ENCODE measurements around the gene TMEM151B. TPM values are rescaled to one million over a fixed set of nuclear protein-coding genes. Genes with fewer than 3 reads are reported as not detected.

Gene TMEM151B
- total and polyA plus RNA-seq, 2 of the 13 experiments (the other 11 are each of a cell fraction or from before 2014, with no cell fraction given), result not detected

DNA sequence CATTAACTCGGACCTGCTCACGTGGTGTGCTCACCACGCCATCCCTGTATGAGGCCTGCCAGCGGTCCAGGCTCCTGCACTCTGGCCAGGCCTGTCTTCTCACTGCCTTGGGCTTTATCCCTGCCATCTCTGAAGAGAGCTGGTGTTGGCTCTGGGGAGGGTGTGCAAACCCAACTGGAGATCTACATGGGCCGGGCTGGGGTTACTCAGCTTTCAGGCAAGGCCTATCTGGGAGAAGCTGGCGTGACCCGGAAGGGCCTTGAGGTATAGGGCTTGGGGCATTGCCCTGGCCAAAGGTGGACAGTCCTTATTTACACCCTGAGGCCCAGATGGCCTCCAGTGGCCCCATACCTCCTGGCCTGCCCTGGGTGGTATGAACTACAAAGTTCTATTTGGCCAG is 41.8 kb upstream of the TMEM151B start:
- no peak overlapping the region for H3K4me3 ChIP-seq (replicated peaks in 1 of 3; ENCODE audit: insufficient read depth in 1 of 3, low read depth in 2 of 3, low read length in 3 of 3)
- DNase-seq (ENCODE audit: low spot score) (no peak), FAIRE-seq (no peak), ATAC-seq (no peak; the same call in 2 of the 3 replicates)
- ChIA-PET POLR2A (interaction anchor here (1.5 kb wide), 1 partner anchor 19 kb away, joined by 5 read pairs; the partner anchor contains the start of gene HSP90AB1), CTCF (ENCODE audit: low intra/inter-chr PET ratio, low total read pairs) (no interaction called here)
- WGBS (ENCODE audit: low lambda C conversion rate), result 80% methylated on average over 7 of the region's 7 CpGs
- H3K9ac ChIP-seq (ENCODE audit: insufficient read depth, low read depth, low read length), result no peak overlapping the region
- no peak for TF ChIP-seq KDM1A (CRISPR knock-in tag; IDR thresholded peaks at IDR 0.05)
- no peak for TF ChIP-seq PRPF4 (IDR thresholded peaks at IDR 0.05; ENCODE audit: low read depth, low read length, poor library complexity, severe bottlenecking)
- TF ChIP-seq RFX1 (IDR thresholded peaks at IDR 0.05), result no peak
- peak; percentile 33 for TF ChIP-seq HNF4A (CRISPR knock-in tag; IDR thresholded peaks at IDR 0.05)
- TF ChIP-seq FOXA1 (IDR thresholded peaks at IDR 0.05), result no peak
- 0 out of 2 replicates have a peak, but pooled peaks have one; percentile 28 for TF ChIP-seq FOXA1 (CRISPR knock-in tag; IDR thresholded peaks at IDR 0.05)
- TF ChIP-seq RXRB (CRISPR knock-in tag; IDR thresholded peaks at IDR 0.05; ENCODE audit: borderline replicate concordance), result no peak
- TF ChIP-seq, protein P1, sequence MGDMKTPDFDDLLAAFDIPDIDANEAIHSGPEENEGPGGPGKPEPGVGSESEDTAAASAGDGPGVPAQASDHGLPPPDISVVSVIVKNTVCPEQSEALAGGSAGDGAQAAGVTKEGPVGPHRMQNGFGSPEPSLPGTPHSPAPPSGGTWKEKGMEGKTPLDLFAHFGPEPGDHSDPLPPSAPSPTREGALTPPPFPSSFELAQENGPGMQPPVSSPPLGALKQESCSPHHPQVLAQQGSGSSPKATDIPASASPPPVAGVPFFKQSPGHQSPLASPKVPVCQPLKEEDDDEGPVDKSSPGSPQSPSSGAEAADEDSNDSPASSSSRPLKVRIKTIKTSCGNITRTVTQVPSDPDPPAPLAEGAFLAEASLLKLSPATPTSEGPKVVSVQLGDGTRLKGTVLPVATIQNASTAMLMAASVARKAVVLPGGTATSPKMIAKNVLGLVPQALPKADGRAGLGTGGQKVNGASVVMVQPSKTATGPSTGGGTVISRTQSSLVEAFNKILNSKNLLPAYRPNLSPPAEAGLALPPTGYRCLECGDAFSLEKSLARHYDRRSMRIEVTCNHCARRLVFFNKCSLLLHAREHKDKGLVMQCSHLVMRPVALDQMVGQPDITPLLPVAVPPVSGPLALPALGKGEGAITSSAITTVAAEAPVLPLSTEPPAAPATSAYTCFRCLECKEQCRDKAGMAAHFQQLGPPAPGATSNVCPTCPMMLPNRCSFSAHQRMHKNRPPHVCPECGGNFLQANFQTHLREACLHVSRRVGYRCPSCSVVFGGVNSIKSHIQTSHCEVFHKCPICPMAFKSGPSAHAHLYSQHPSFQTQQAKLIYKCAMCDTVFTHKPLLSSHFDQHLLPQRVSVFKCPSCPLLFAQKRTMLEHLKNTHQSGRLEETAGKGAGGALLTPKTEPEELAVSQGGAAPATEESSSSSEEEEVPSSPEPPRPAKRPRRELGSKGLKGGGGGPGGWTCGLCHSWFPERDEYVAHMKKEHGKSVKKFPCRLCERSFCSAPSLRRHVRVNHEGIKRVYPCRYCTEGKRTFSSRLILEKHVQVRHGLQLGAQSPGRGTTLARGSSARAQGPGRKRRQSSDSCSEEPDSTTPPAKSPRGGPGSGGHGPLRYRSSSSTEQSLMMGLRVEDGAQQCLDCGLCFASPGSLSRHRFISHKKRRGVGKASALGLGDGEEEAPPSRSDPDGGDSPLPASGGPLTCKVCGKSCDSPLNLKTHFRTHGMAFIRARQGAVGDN (CRISPR knock-in tag; IDR thresholded peaks at IDR 0.05), result peak; percentile 50
- peak; percentile 50; the same call in 1 of the 2 replicates for TF ChIP-seq ZNF598 (CRISPR knock-in tag; IDR thresholded peaks at IDR 0.05; ENCODE audit: borderline replicate concordance)
- TF ChIP-seq ZNF777 (CRISPR knock-in tag; IDR thresholded peaks at IDR 0.05), result no peak
- in situ Hi-C loops (cut with HindIII; ENCODE audit: extremely low pct_ligation_motif_present, low pct_unique_long_range_greater_than_20kb), result no loop called here
- BruUV-seq (replicated peaks), result no TSS peak
- H3K36me3 ChIP-seq (replicated peaks in 1 of 2; ENCODE audit: control insufficient read depth in 1 of 2, insufficient read depth in 2 of 2, low read length in 2 of 2), result peaks cover 11 to 23% of the 10 kb centered on the region in 2 experiments
- no peaks in the 10 kb centered on the region for H4K20me1 ChIP-seq (ENCODE audit: insufficient read depth, low read length)
- peaks cover 49% of the 10 kb centered on the region for H3K4me1 ChIP-seq (ENCODE audit: insufficient read depth, low read length)
- no peak overlapping the region for H2AFZ ChIP-seq (ENCODE audit: low read length)
- H3K27me3 ChIP-seq (ENCODE audit: control insufficient read depth in 1 of 2, insufficient read depth in 2 of 2, low read length in 2 of 2), result no peaks in the 10 kb centered on the region
- peaks cover 17% of the 10 kb centered on the region for H3K79me2 ChIP-seq (ENCODE audit: insufficient read depth, low read length)
- peak overlapping the region; percentile 36 for H3K27ac ChIP-seq (ENCODE audit: extremely low read length, insufficient read depth, low read length)
- no peak overlapping the region for H3K4me2 ChIP-seq (ENCODE audit: low read depth, low read length)
- no peaks in the 10 kb centered on the region for H3K9me3 ChIP-seq (ENCODE audit: low read length)
- intact Hi-C loops (cut with micrococcal nuclease; ENCODE audit: unreplicated experiment), result no loop called here

All from HepG2 (cell line).